Activated CD8-positive, alpha-beta memory T cell treated with anti-CD3 and anti-CD28 coated beads for 24 hours (primary cell): ENCODE data around the gene GEMIN2.
"Not testable (repeated sequence)": the region's sequence is repeated elsewhere in the genome, so short reads cannot be mapped to it uniquely, and the experiment has no call there.

Source experiments
- DNase-seq: peaks from one replicate; pipeline ENCODE4 v3.0.0-alpha.2; 2020

GEMIN2 gene

GRCh38 chr14:39122330-39123138, 8.4 kb downstream of the GEMIN2 start:
- DNase-seq: no peak

GRCh38 chr14:39137835-39138234, 23.7 kb downstream of the GEMIN2 start:
- not testable (repeated sequence) for DNase-seq

GRCh38 chr14:39138440-39138839, 24.3 kb downstream of the GEMIN2 start:
- no peak for DNase-seq

- no peak for DNase-seq
These were observed 26.0 kb downstream of the GEMIN2 start for GRCh38 chr14:39140170-39140569.

GRCh38 chr14:39141623-39142022, 27.5 kb downstream of the GEMIN2 start:
- DNase-seq: not testable (repeated sequence)

GRCh38 chr14:39143226-39143625, 29.1 kb downstream of the GEMIN2 start:
- not testable (repeated sequence) for DNase-seq

- no peak for DNase-seq
These were observed 31.3 kb downstream of the GEMIN2 start for GRCh38 chr14:39145266-39145966.

- no peak for DNase-seq
These were observed 40.6 kb downstream of the GEMIN2 start for GRCh38 chr14:39154594-39155189.

GRCh38 chr14:39157491-39157890, 43.4 kb downstream of the GEMIN2 start:
- DNase-seq: no peak

GRCh38 chr14:39158222-39158858, 44.2 kb downstream of the GEMIN2 start:
- DNase-seq: no peak

GRCh38 chr14:39160494-39160893, 46.4 kb downstream of the GEMIN2 start:
- DNase-seq: no peak

- DNase-seq: not testable (repeated sequence)
These were observed 53.7 kb downstream of the GEMIN2 start for GRCh38 chr14:39167797-39168320.

GRCh38 chr14:39168591-39168990, 54.5 kb downstream of the GEMIN2 start:
- DNase-seq: no peak

- DNase-seq: no peak
These were observed 55.4 kb downstream of the GEMIN2 start for GRCh38 chr14:39169541-39169900.

GRCh38 chr14:39173198-39173597, 59.1 kb downstream of the GEMIN2 start:
- no peak for DNase-seq

GRCh38 chr14:39174560-39175444, 60.7 kb downstream of the GEMIN2 start, which contains the start of gene PNN:
PNN (plus strand) TSS chr14:39175254; CDS start chr14:39175280, 26 bp downstream.
- DNase-seq: peak; percentile 93

GRCh38 chr14:39175445-39176262, 61.5 kb downstream of the GEMIN2 start:
- no peak for DNase-seq

- DNase-seq: no peak
These were observed 62.4 kb downstream of the GEMIN2 start for GRCh38 chr14:39176263-39177167.

- DNase-seq: no peak
These were observed 63.0 kb downstream of the GEMIN2 start for GRCh38 chr14:39177168-39177545.

GRCh38 chr14:39179042-39179441, 64.9 kb downstream of the GEMIN2 start:
- no peak for DNase-seq
